ENCODE measurements around the gene KPNA6. TPM values are rescaled to one million over a fixed set of nuclear protein-coding genes. Genes with fewer than 3 reads are reported as not detected.
A peak's percentile ranks its signal among the peaks of the same experiment; 100 is the strongest.

Gene KPNA6
- total and polyA plus RNA-seq, 10 of the 15 experiments (the other 5 are each of a cell fraction or from before 2014, with no cell fraction given), result 11.1 to 55.6 (median 25.9) TPM

- TF ChIP-seq CTCF (IDR thresholded peaks at IDR 0.05 in 2 of 3, conservative IDR thresholded peaks at IDR 0.05 in 1 of 3; ENCODE audit: control insufficient read depth in 2 of 3, extremely low read depth in 1 of 3, insufficient read depth in 1 of 3, low read depth in 3 of 3, low read length in 3 of 3) (0 out of 6 replicates have a peak, but pooled peaks of 1 of the 3 experiments have one; percentile 20), NBN (IDR thresholded peaks at IDR 0.05) (no peak), DPF2 (IDR thresholded peaks at IDR 0.05) (no peak), TBL1XR1 (IDR thresholded peaks at IDR 0.05; ENCODE audit: low read depth, low read length) (no peak), POU2F2 (IDR thresholded peaks at IDR 0.05; ENCODE audit: borderline replicate concordance, low read depth, low read length) (no peak), POLR2AphosphoS5 (IDR thresholded peaks at IDR 0.05; ENCODE audit: low read length) (no peak), FOXK2 (IDR thresholded peaks at IDR 0.05) (no peak), SIX5 (IDR thresholded peaks at IDR 0.05; ENCODE audit: low read depth, low read length, severe bottlenecking) (no peak)
Observed at GRCh38 chr1:32127409-32128198, 19.7 kb downstream of the KPNA6 start.

More at GRCh38 chr1:32127409-32128198, 19.7 kb downstream of the KPNA6 start:
- POLR2A ChIA-PET, result interaction anchor here (1.2 kb wide), 2 partner anchors 11 to 13 kb away, joined by 3 to 5 read pairs; no protein-coding TSS in a partner anchor
- Histone ChIP-seq H3K4me1 (ENCODE audit: control insufficient read depth, insufficient read depth, low read length) (no peaks in the 10 kb centered on the region; the same call in 1 of the 2 replicates), H3K27me3 (replicated peaks in 1 of 2; ENCODE audit: control insufficient read depth in 2 of 2, insufficient read depth in 2 of 2, low read length in 1 of 2) (no peaks in the 10 kb centered on the region), H4K20me1 (ENCODE audit: control insufficient read depth, insufficient read depth) (no peaks in the 10 kb centered on the region; the same call in 1 of the 2 replicates), H3K9me3 (replicated peaks; ENCODE audit: control insufficient read depth, insufficient read depth, low read length) (no peaks in the 10 kb centered on the region), H2AFZ (ENCODE audit: control insufficient read depth, low read depth, low read length) (no peak overlapping the region), H3K4me2 (ENCODE audit: control insufficient read depth, insufficient read depth) (no peak overlapping the region), H3K79me2 (ENCODE audit: control insufficient read depth, insufficient read depth, low read length) (peaks cover 36% of the 10 kb centered on the region), H3K4me3 (no peak overlapping the region), H3K27ac (ENCODE audit: control insufficient read depth, insufficient read depth) (no peak overlapping the region), H3K36me3 (ENCODE audit: control insufficient read depth in 2 of 2, insufficient read depth in 2 of 2, low read length in 1 of 2) (peaks cover 2 to 3% of the 10 kb centered on the region in 2 experiments; a peak in 3 of 4 replicates), H3K9ac (ENCODE audit: control insufficient read depth, insufficient read depth, low read length) (no peak overlapping the region)
- no peak for ATAC-seq
- WGBS (ENCODE audit: insufficient coverage, insufficient replicate concordance, low lambda C conversion rate, missing lambda C conversion rate), result 70% methylated on average over 4 of the region's 4 CpGs
- SMC1A ChIA-PET (ENCODE audit: uncharacterized antibody, unreplicated experiment), result interaction anchor here (0.6 to 1.4 kb wide), 4 partner anchors 10 to 238 kb away, joined by 3 to 5 read pairs (median 4); no protein-coding TSS in a partner anchor
- no peak for DNase-seq (ENCODE audit: low read depth, low spot score)
- in situ Hi-C loops (cut with MboI) (no loop called here), intact Hi-C loops (cut with micrococcal nuclease; ENCODE audit: unreplicated experiment) (no loop called here)
- no TSS peak for BruUV-seq (replicated peaks)
- RAD21 ChIA-PET (ENCODE audit: unreplicated experiment), result interaction anchor here (0.8 kb wide), 1 partner anchor 8 kb away, joined by 3 read pairs; no protein-coding TSS in a partner anchor
- FAIRE-seq, result peak; percentile 68
- CTCF ChIA-PET, result interaction anchor here (0.7 to 1.5 kb wide), 6 partner anchors 9 to 55 kb away, joined by 3 to 9 read pairs (median 3); partner anchors contain the start of genes KPNA6 and TMEM39B
